T-helper 22 cell (primary cell): ENCODE results near the gene TFCP2L1.

Experiments used
- DNase-seq: peaks from one replicate; pipeline ENCODE4 v3.0.0-alpha.2; 2020; ENCODE audit warnings: low read depth

TFCP2L1 gene

GRCh38 chr2:121218386-121218938 lies 66.5 kb downstream of the TFCP2L1 start:
- no peak for DNase-seq

GRCh38 chr2:121217627-121218026 lies 67.4 kb downstream of the TFCP2L1 start:
- no peak for DNase-seq

- DNase-seq: no peak
Measured at GRCh38 chr2:121214296-121214695, 70.7 kb downstream of the TFCP2L1 start.

GRCh38 chr2:121213386-121213785 lies 71.6 kb downstream of the TFCP2L1 start:
- no peak for DNase-seq

GRCh38 chr2:121212661-121213325 lies 72.2 kb downstream of the TFCP2L1 start:
- DNase-seq: no peak

- DNase-seq: no peak
Measured at GRCh38 chr2:121211689-121212151, 73.3 kb downstream of the TFCP2L1 start.

- no peak for DNase-seq
Measured at GRCh38 chr2:121211251-121211650, 73.8 kb downstream of the TFCP2L1 start.

- no peak for DNase-seq
Measured at GRCh38 chr2:121210691-121211090, 74.3 kb downstream of the TFCP2L1 start.

- DNase-seq: no peak
Measured at GRCh38 chr2:121209014-121209610, 75.9 kb downstream of the TFCP2L1 start.

GRCh38 chr2:121207494-121207893 lies 77.5 kb downstream of the TFCP2L1 start:
- DNase-seq: no peak

GRCh38 chr2:121205321-121205942 lies 79.6 kb downstream of the TFCP2L1 start:
- DNase-seq: no peak

- no peak for DNase-seq
Measured at GRCh38 chr2:121203591-121204249, 81.3 kb downstream of the TFCP2L1 start.

GRCh38 chr2:121202541-121203310 lies 82.3 kb downstream of the TFCP2L1 start:
- no peak for DNase-seq

- no peak for DNase-seq
Measured at GRCh38 chr2:121201796-121202195, 83.2 kb downstream of the TFCP2L1 start.

- no peak for DNase-seq
Measured at GRCh38 chr2:121200419-121201315, 84.3 kb downstream of the TFCP2L1 start.

- DNase-seq: no peak
Measured at GRCh38 chr2:121200011-121200347, 85.0 kb downstream of the TFCP2L1 start.

GRCh38 chr2:121199281-121200010 lies 85.6 kb downstream of the TFCP2L1 start:
- no peak for DNase-seq

GRCh38 chr2:121197369-121198091 lies 87.5 kb downstream of the TFCP2L1 start:
- DNase-seq: no peak

GRCh38 chr2:121196849-121197155 lies 88.2 kb downstream of the TFCP2L1 start:
- DNase-seq: no peak
